HG03565 (cell line): Measurements from ENCODE around the gene PLK5.

Experiments
- ATAC-seq: cut with Tn5 transposase; IDR thresholded peaks from one replicate; pipeline ENCODE4 v1.9.1; 2021; ENCODE audit warnings: mild to moderate bottlenecking, moderate library complexity; ENCODE audit not compliant: unreplicated experiment

The PLK5 gene

DNA sequence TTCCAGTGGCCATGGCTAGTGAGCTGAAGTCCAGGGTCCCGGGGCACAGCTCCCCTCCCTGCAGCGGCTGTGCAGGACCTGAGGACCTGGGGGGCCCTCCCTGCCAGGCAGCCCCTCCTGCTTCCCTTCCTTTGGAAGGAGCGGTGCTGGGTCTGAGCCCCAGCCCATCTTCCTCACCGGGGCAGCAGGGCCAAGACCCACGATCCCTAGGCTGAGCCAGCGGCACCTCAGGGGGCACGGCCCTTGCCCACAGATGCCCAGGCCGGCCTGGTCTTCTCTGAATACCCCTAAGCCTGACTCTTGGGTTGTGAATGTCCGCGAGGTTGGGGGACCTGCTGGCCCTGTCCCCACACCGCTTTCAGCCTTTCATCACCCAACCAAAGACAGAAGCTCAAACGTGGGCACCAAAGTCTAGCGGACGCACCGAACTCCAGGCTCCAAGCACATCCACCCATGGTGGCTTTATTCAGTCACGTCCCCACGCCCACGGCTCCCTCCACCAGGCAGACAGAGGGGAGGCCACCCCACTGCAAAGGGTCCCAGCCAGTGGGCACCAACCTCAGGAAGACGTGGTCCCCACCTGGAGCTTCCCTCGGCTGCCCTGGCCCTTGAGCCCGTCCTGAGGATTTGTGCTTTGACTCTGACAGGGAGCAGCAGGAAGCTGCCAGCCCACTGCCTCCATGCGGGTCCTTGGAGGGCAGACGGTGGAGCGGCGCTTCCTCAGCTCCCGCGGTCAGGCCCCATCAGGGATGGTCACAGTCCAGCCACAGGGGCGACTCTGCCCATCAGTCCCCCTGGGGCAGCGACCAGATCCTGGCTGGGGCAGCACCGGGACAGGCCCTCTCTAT, 52.6 kb downstream of the PLK5 start:
- ATAC-seq, result no peak

DNA sequence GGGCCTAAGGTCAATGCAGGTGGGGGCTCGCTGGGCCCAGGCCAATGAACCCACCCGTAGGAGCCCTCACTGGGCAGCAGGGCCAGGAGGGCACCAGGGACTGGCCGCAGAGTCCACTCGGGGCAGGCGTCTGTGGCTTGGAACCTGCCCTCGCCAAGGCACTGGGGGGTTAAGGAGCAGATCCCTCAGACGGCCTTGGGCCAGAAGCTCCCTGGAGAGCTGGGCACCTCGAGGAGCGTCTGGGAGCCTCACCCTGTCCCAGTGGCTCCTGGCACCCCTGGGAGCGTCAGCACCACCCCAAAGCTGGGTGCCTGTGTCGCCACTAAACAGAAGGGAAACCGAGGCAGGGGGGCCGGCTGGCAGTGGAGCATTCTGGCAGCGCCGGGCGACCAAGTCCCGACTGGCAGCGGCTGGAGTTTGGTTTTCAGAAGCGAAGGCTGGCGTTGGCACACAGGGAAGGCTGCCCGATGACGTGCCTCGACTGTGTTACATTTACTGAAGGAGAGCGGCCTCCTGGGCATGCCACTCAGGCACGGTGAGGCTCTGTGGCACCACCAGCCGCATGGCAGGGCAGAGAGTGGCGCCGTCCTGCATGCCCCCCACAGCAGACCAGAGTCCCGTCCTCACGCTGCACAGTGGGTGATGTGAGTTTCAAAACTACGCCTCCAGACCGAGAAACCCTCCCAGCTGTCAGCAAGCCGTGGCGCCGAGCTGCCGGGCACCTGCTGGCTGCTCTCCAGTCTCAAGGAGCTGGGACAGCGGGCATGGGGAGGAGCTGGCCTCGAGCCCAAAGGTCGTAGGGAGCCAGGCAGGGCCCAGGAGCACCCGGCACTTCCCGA, 53.4 kb downstream of the PLK5 start:
- ATAC-seq, result no peak

DNA sequence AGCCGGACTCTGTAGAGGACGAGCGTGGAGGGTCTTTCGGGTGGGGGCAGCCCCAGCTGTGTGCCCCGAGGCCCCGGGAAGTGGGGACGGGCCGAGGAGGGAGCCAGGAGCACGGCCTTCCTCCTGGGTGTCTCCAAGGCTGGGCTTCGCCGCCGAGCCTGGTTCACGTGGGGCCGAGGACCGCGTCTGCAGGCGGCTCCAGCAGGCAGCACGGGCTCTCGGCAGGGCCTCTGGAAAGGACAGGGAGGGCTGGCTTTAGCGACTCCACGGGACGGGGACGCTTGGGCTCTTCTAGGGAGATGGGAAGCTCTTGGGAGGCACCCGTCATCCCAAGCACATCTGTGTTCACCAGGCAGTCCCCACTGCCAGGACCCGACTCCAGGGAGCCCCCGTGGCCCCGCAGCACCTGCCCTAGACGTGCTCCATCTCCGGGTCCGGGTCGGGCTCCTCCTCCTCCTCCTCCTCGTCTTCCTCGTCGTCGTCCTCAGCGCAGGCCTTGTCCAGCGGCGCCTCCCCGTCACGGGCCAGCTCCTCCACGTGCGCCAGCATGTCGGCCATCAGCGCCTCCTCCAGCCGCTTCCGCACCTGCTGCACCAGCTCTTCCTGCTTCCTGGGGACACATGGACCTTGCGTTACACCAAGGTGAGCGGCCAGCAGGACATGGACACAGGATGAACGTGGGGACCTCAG, 54.2 kb downstream of the PLK5 start:
- no peak for ATAC-seq

DNA sequence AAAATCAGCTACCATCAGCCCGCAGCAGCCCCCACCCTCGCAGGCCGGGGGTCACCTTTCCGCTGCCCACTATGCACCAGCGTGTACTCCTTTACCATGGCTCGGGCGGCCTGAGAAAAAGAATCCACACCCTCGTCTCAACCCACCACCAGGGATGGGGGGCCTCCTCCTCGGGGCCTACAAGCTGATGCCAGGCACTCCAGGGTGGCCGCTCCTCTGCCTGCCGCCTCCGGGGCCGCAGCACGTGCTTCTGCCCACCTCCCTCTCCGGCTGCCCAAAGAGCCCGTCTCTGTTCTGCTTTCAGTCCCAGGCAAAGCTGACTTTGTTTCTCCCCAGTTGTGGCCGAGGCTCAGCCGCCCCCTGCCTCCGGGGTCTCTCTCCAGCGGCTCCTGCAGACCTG, 55.3 kb downstream of the PLK5 start:
- ATAC-seq, result no peak

DNA sequence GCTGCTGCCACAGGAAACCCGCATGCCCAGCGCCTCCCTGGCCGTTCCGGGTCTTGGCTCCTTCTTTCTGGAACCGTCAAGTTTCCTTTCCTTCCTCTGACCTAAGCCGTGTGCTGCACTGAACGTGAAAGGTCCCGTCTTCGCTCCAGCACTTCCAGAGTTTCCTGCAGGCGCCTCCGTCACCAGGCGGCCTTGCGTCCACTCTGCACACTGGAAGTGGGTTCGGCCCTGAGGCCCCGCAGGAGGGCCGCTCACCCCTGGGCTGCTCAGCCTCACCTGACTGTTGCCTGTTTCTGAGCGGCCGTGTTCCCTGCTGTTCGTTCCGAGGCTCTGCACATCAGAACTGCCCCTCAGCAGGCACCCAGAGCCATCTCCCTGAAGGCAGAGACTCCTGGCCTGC, 56.5 kb downstream of the PLK5 start:
- ATAC-seq, result no peak

DNA sequence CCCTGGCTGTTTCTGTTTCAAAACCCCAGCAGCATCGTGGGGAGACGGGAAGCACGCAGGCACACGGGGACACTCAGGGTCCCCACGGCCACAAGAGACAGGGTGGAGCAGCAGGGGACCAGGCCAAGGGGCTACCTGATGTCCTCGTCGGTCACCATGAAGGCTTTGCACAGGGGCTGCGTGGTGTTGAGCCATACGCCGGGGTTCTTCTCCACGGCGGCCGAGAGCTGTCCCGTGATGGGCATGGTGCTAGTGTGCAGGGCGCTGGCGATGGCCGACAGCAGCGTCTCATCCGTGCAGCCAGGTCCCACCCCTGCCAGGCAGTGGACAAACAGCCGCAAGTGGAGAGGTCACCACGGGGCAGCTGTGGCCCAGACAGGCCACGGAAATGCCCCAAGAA, 57.1 kb downstream of the PLK5 start:
- ATAC-seq, result no peak

DNA sequence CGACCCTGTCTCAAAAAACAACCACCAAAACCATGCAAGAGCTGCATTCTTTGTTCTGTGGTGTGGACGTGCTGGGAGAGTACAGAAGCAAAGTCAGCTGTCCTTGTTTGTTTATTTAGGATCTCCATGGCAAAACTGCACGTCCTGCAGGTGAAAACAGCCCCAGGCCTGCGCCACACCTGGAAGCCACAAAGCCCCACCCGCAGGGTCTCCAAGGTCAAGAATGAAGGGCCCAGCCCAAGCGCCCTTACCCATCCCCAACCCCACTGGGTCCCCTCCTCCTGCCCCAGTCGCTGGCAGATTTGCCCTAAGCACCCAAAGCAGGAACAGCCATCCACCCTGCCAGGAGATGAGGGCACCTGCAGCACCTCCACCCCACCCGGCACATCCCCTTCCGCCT, 58.3 kb downstream of the PLK5 start:
- no peak for ATAC-seq

DNA sequence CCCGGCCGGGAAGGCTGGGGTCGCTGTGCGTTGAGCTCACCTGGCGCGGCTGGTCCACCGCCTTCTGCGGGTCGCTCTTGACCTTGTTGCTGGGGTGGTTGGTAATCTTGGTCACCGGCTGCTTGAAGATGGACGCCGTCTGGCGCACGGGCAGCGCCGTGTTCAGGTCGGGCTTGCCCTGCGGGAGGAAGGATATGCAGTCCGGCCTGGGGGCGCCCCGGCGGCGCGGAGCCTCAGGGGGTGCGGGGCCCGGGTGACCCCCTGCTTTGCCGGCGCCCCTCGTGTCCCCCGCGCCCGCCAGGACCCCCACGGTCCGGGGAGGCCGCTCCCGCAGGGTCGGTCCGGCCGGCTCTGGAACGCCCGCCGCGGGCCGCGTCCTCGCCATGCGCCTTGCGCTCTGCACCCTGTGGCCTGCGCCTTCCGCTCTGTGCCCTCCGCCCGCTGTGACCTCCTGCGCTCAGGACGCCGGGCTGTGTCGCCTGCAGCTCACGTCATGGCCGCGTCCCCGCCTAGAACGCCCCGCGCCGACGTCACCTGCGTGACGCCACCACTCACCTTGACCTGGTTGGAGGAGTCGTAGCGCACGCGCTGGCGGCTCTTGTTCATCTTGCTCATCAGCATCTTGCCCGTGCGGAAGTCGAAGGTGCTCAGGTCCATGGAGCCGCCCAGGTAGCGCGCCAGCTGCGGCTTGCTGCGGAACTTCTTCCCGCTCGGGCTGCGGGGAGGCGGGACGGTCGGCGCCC, 60.8 kb downstream of the PLK5 start:
- ATAC-seq, result no peak

DNA sequence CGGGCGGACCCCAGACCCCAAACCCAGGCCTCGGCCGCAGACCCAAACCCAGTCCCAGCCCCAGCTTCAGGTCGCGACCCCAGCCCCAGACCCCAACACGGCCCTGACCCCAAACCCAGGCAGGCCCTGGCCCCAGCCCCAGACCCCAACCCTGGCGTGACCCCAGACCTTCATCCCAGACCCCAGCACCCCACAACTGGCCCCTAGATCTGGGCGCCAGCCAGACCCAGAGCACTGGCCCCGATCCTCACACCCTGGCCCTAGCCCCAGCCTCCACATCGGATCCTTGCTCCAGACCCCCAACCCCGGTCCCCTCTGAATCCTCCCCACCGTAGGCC, 61.3 kb downstream of the PLK5 start:
- ATAC-seq, result no peak
